NCI-H2196 (cell line): Measurements from ENCODE around the gene NR3C2.

Source experiments
- DNase-seq: peaks from one replicate; lab custom pipeline; 2025; ENCODE audit not compliant: unreplicated experiment; lab: John Stamatoyannopoulos, UW

The NR3C2 gene

GRCh38 chr4:148312956-148313490 lies 129.2 kb downstream of the NR3C2 start:
- no peak for DNase-seq

GRCh38 chr4:148311526-148311925 lies 130.7 kb downstream of the NR3C2 start:
- no peak for DNase-seq

- no peak for DNase-seq
Measured at GRCh38 chr4:148310756-148311155, 131.5 kb downstream of the NR3C2 start.

- DNase-seq = no peak
Measured at GRCh38 chr4:148305751-148306150, 136.5 kb downstream of the NR3C2 start.

GRCh38 chr4:148302416-148302815 lies 139.8 kb downstream of the NR3C2 start:
- DNase-seq = no peak

- no peak for DNase-seq
Measured at GRCh38 chr4:148300877-148301276, 141.3 kb downstream of the NR3C2 start.

GRCh38 chr4:148299337-148299736 lies 142.9 kb downstream of the NR3C2 start:
- no peak for DNase-seq

GRCh38 chr4:148296498-148296897 lies 145.7 kb downstream of the NR3C2 start:
- DNase-seq = no peak

GRCh38 chr4:148295642-148296041 lies 146.6 kb downstream of the NR3C2 start:
- no peak for DNase-seq

GRCh38 chr4:148293571-148293970 lies 148.6 kb downstream of the NR3C2 start:
- no peak for DNase-seq

- DNase-seq = no peak
Measured at GRCh38 chr4:148292686-148293085, 149.5 kb downstream of the NR3C2 start.

- DNase-seq = no peak
Measured at GRCh38 chr4:148289740-148290139, 152.5 kb downstream of the NR3C2 start.

- DNase-seq = no peak
Measured at GRCh38 chr4:148288448-148288847, 153.8 kb downstream of the NR3C2 start.

GRCh38 chr4:148287111-148287510 lies 155.1 kb downstream of the NR3C2 start:
- no peak for DNase-seq

- no peak for DNase-seq
Measured at GRCh38 chr4:148286012-148286411, 156.2 kb downstream of the NR3C2 start.

GRCh38 chr4:148283665-148284064 lies 158.5 kb downstream of the NR3C2 start:
- no peak for DNase-seq

- no peak for DNase-seq
Measured at GRCh38 chr4:148278310-148278709, 163.9 kb downstream of the NR3C2 start.

- no peak for DNase-seq
Measured at GRCh38 chr4:148275266-148275665, 166.9 kb downstream of the NR3C2 start.

GRCh38 chr4:148273501-148273986 lies 168.7 kb downstream of the NR3C2 start:
- no peak for DNase-seq

- no peak for DNase-seq
Measured at GRCh38 chr4:148271166-148271565, 171.0 kb downstream of the NR3C2 start.

GRCh38 chr4:148270630-148271029 lies 171.6 kb downstream of the NR3C2 start:
- no peak for DNase-seq

GRCh38 chr4:148268835-148269234 lies 173.4 kb downstream of the NR3C2 start:
- DNase-seq = no peak

GRCh38 chr4:148266921-148267320 lies 175.3 kb downstream of the NR3C2 start:
- no peak for DNase-seq
